ENCODE results near the gene KCNMA1.

- TF ChIP-seq CTCF (IDR thresholded peaks at IDR 0.05) (no peak), ZFX (IDR thresholded peaks at IDR 0.05; ENCODE audit: borderline replicate concordance) (no peak)
Observed at GRCh38 chr10:77110757-77111156, 526.9 kb downstream of the KCNMA1 start.

Data from 22Rv1 (cell line).